IMR-90 (cell line): Measurements from ENCODE around the gene UBA1. TPM values are rescaled to one million over a fixed set of nuclear protein-coding genes. Genes with fewer than 3 reads are reported as not detected.

Experiments used
- ATAC-seq: fragments of 200-7000 bp; cut with Tn5 transposase; 2 replicates; pipeline ENCODE4 v1.9.1; 2020; ENCODE audit warnings: low read depth, mild to moderate bottlenecking, moderate library complexity
- BruUV-seq: library from RNA; stranded (reverse); fragments of 400-500 nt; replicated peaks from 2 replicates; lab custom pipeline; 2021; lab: Mats Ljungman, UMichigan
- CTCF ChIA-PET: fragments of 300-600 bp; formaldehyde crosslinking; extraction: SDS; loops from one replicate; lab custom pipeline; 2021; ENCODE audit warnings: antibody characterized with exemption; lab: Yijun Ruan, JAX
- POLR2A ChIA-PET: fragments of 300-600 bp; sonication (Branson Sonifier 250); formaldehyde crosslinking; loops from one replicate; lab custom pipeline; 2022; ENCODE audit warnings: antibody characterized with exemption; ENCODE audit not compliant: unreplicated experiment; lab: Charles Lee
- DNase-seq: peaks from one replicate; pipeline ENCODE4 v3.0.0; 2013
- H2AFZ ChIP-seq: replicated peaks from 2 replicates; pipeline ENCODE3; 2013; ENCODE audit warnings: low read length, mild to moderate bottlenecking; ENCODE audit not compliant: poor library complexity
- H2AK5ac ChIP-seq: 2 replicates; pipeline ENCODE4 v1.6.1; 2013; ENCODE audit warnings: low read depth, low read length, inconsistent platforms
- H2AK9ac ChIP-seq: replicated peaks from 2 replicates; pipeline ENCODE3; 2013; ENCODE audit warnings: mild to moderate bottlenecking, low read depth, low read length, moderate library complexity; ENCODE audit not compliant: poor library complexity
- H2BK120ac ChIP-seq: 2 replicates; pipeline ENCODE4 v1.6.1; 2013; ENCODE audit warnings: low read depth, low read length, inconsistent platforms
- H2BK15ac ChIP-seq: 3 replicates; pipeline ENCODE4 v1.6.1; 2013; ENCODE audit warnings: low read depth, low read length, inconsistent platforms
- H2BK20ac ChIP-seq: 2 replicates; pipeline ENCODE4 v1.6.1; 2013; ENCODE audit warnings: low read depth, mild to moderate bottlenecking, inconsistent platforms, low read length, moderate library complexity
- H2BK5ac ChIP-seq: 2 replicates; pipeline ENCODE4 v1.6.1; 2013; ENCODE audit warnings: mild to moderate bottlenecking, low read depth, low read length, inconsistent platforms; ENCODE audit not compliant: poor library complexity, severe bottlenecking
- H3K14ac ChIP-seq: replicated peaks from 2 replicates; pipeline ENCODE4 v1.6.1; 2013; ENCODE audit warnings: low read depth, low read length, inconsistent platforms
- H3K18ac ChIP-seq: 2 replicates; pipeline ENCODE4 v1.6.1; 2013; ENCODE audit warnings: low read depth, low read length, control low read depth
- H3K23ac ChIP-seq: 2 replicates; pipeline ENCODE4 v1.6.1; 2013; ENCODE audit warnings: low read depth, low read length, inconsistent platforms
- H3K27ac ChIP-seq: 2 replicates; pipeline ENCODE4 v1.5.1; 2013; ENCODE audit warnings: mild to moderate bottlenecking, control low read depth, low read length; ENCODE audit not compliant: insufficient read depth
- H3K27me3 ChIP-seq: 2 replicates; pipeline ENCODE4 v1.6.1; 2013; ENCODE audit warnings: low read length; ENCODE audit not compliant: control insufficient read depth, insufficient read depth
- H3K36me3 ChIP-seq: 2 replicates; pipeline ENCODE4 v1.6.1; 2013; ENCODE audit warnings: low read length, mixed read lengths; ENCODE audit not compliant: control insufficient read depth, insufficient read depth
- H3K4ac ChIP-seq: 2 replicates; pipeline ENCODE4 v1.6.1; 2013; ENCODE audit warnings: low read depth, low read length, inconsistent platforms
- H3K4me1 ChIP-seq: 2 replicates; pipeline ENCODE4 v1.6.1; 2013; ENCODE audit warnings: low read length, mixed read lengths; ENCODE audit not compliant: control insufficient read depth, insufficient read depth
- H3K4me2 ChIP-seq: 2 replicates; pipeline ENCODE4 v1.6.1; 2013; ENCODE audit warnings: low read depth, mild to moderate bottlenecking, control low read depth, low read length, moderate library complexity
- H3K4me3 ChIP-seq: 2 replicates; pipeline ENCODE4 v1.5.1; 2013; ENCODE audit warnings: low read depth, mild to moderate bottlenecking, control low read depth, low read length, moderate library complexity; ENCODE audit not compliant: insufficient read depth
- H3K56ac ChIP-seq: 2 replicates; pipeline ENCODE4 v1.6.1; 2013; ENCODE audit warnings: low read length, inconsistent platforms; ENCODE audit not compliant: insufficient read depth; ENCODE audit errors: extremely low read depth
- H3K79me1 ChIP-seq, 2 experiments: 2 replicates each; pipeline ENCODE4 v1.6.1; 2013; ENCODE audit warnings: low read length in 2 of 2, inconsistent platforms in 1 of 2, low read depth in 1 of 2
- H3K9ac ChIP-seq: 2 replicates; pipeline ENCODE4 v1.6.1; 2013; ENCODE audit warnings: low read depth, low read length, control low read depth
- H3K9me1 ChIP-seq: 2 replicates; pipeline ENCODE4 v1.6.1; 2013; ENCODE audit warnings: low read length, inconsistent platforms; ENCODE audit not compliant: insufficient read depth
- H3K9me3 ChIP-seq: 2 replicates; pipeline ENCODE4 v1.6.1; 2013; ENCODE audit warnings: low read length; ENCODE audit not compliant: control insufficient read depth, insufficient read depth
- H4K20me1 ChIP-seq: 2 replicates; pipeline ENCODE4 v1.6.1; 2013; ENCODE audit warnings: low read length, inconsistent platforms; ENCODE audit not compliant: insufficient read depth
- H4K5ac ChIP-seq: 2 replicates; pipeline ENCODE4 v1.6.1; 2013; ENCODE audit warnings: mild to moderate bottlenecking, low read depth, low read length, control low read depth
- H4K8ac ChIP-seq, 2 experiments: 2 replicates each; pipeline ENCODE4 v1.6.1; 2013; ENCODE audit warnings: low read depth in 2 of 2, low read length in 2 of 2, control low read depth in 1 of 2, inconsistent platforms in 1 of 2
- H4K91ac ChIP-seq: 2 replicates; pipeline ENCODE4 v1.6.1; 2013; ENCODE audit warnings: low read depth, low read length, inconsistent platforms; ENCODE audit not compliant: insufficient read depth
- BHLHE40 ChIP-seq: fragments of 150-350 bp; IDR thresholded peaks from 2 replicates; pipeline ENCODE4 v1.6.1; 2016; ENCODE audit warnings: mild to moderate bottlenecking, low read depth, low read length
- CEBPB ChIP-seq: IDR thresholded peaks from 2 replicates; pipeline ENCODE4 v1.6.1; 2012; ENCODE audit warnings: low read depth, low read length, improper control_type of control experiment
- CHD1 ChIP-seq: IDR thresholded peaks from 2 replicates; pipeline ENCODE4 v1.6.1; 2012; ENCODE audit warnings: low read depth, low read length, improper control_type of control experiment
- CTCF ChIP-seq: conservative IDR thresholded peaks from 2 replicates; pipeline ENCODE4 v1.5.1; 2012; ENCODE audit warnings: mild to moderate bottlenecking, low read depth, low read length, improper control_type of control experiment
- ELK1 ChIP-seq: fragments of 150-350 bp; IDR thresholded peaks from 2 replicates; pipeline ENCODE4 v1.6.1; 2016; ENCODE audit warnings: low read depth, mild to moderate bottlenecking, low read length, moderate library complexity, borderline replicate concordance
- FOS ChIP-seq: fragments of 150-350 bp; IDR thresholded peaks from 2 replicates; pipeline ENCODE4 v1.6.1; 2016; ENCODE audit warnings: low read depth, low read length
- MAFK ChIP-seq: IDR thresholded peaks from 2 replicates; pipeline ENCODE4 v1.6.1; 2012; ENCODE audit warnings: low read depth, low read length, improper control_type of control experiment
- MAZ ChIP-seq: IDR thresholded peaks from 2 replicates; pipeline ENCODE4 v1.6.1; 2012; ENCODE audit warnings: low read depth, mild to moderate bottlenecking, low read length, improper control_type of control experiment, moderate library complexity, borderline replicate concordance
- MXI1 ChIP-seq: IDR thresholded peaks from 2 replicates; pipeline ENCODE4 v1.6.1; 2012; ENCODE audit warnings: low read depth, mild to moderate bottlenecking, low read length, moderate library complexity, borderline replicate concordance
- NFE2L2 ChIP-seq: fragments of 150-350 bp; IDR thresholded peaks from 2 replicates; pipeline ENCODE4 v1.6.1; 2016; ENCODE audit warnings: low read depth, mild to moderate bottlenecking, low read length
- POLR2A ChIP-seq: IDR thresholded peaks from 2 replicates; pipeline ENCODE4 v1.6.1; 2012; ENCODE audit warnings: mild to moderate bottlenecking, low read depth, low read length
- RAD21 ChIP-seq: IDR thresholded peaks from 2 replicates; pipeline ENCODE4 v1.6.1; 2012; ENCODE audit warnings: low read length, improper control_type of control experiment
- RCOR1 ChIP-seq: IDR thresholded peaks from 2 replicates; pipeline ENCODE4 v1.6.1; 2012; ENCODE audit warnings: mild to moderate bottlenecking, low read length, improper control_type of control experiment; ENCODE audit not compliant: insufficient replicate concordance
- RFX5 ChIP-seq: IDR thresholded peaks from 2 replicates; pipeline ENCODE4 v1.8.0; 2012; ENCODE audit warnings: low read depth, mild to moderate bottlenecking, low read length, moderate library complexity
- SMC3 ChIP-seq: fragments of 150-350 bp; IDR thresholded peaks from 2 replicates; pipeline ENCODE4 v1.6.1; 2016; ENCODE audit warnings: low read depth, mild to moderate bottlenecking, antibody characterized with exemption, low read length, moderate library complexity
- USF2 ChIP-seq: fragments of 150-350 bp; IDR thresholded peaks from 2 replicates; pipeline ENCODE4 v1.6.1; 2017; ENCODE audit warnings: mild to moderate bottlenecking, antibody characterized with exemption, low read length, low read depth
- WGBS, 2 experiments: methylation state at CpG; one replicate each; pipeline versions ENCODE4 v1.1.5 to v1.1.7; 2013; ENCODE audit warnings: missing lambda C conversion rate in 2 of 2; ENCODE audit not compliant: insufficient read length in 1 of 2; ENCODE audit errors: extremely low coverage in 2 of 2; 5-methylcytosine and 5-hydroxymethylcytosine counted together
- dilution Hi-C: fragments of 300-500 bp; cut with HindIII; formaldehyde crosslinking; loops from one replicate; pipeline ENCODE4 v1.14.3; 2018; ENCODE audit warnings: low sequenced_read_pairs; ENCODE audit not compliant: unreplicated experiment
- in situ Hi-C: fragments of 300-500 bp; cut with MboI; formaldehyde crosslinking; loops from 3 replicates; pipeline ENCODE4 v1.14.3; 2019; ENCODE audit warnings: low sequenced_read_pairs, inconsistent platforms, mixed read lengths
- intact Hi-C: fragments of 100-400 bp; cut with micrococcal nuclease; formaldehyde crosslinking; loops from 2 replicates; pipeline ENCODE4 v1.10.0; 2022
- polyA plus RNA-seq, 3 experiments: library from polyadenylated mRNA; depleted of rRNA; stranded (reverse); fragments of >200 nt; gene quantifications; 2 replicates each; pipeline ENCODE4 v1.2.3, GENCODE V29; 2012; ENCODE audit warnings: low replicate concordance in 1 of 3
- total RNA-seq: library from RNA; depleted of rRNA; stranded (reverse); fragments of >200 nt; gene quantifications from 2 replicates; pipeline ENCODE4 v1.2.3, GENCODE V29; 2012

UBA1 gene
- total and polyA plus RNA-seq, 2 of the 4 experiments (the other 2 are of a cell fraction), result 299 to 343 TPM

GRCh38 chrX:47222751-47223350, 29.2 kb downstream of the UBA1 start:
- no peak overlapping the region for H4K5ac ChIP-seq
- no peaks in the 10 kb centered on the region for H3K9me3 ChIP-seq
- ATAC-seq (no peak), DNase-seq (no peak)
- ChIA-PET CTCF (no interaction called here), POLR2A (no interaction called here)
- no peak overlapping the region for H2AFZ ChIP-seq
- H2BK120ac ChIP-seq, result no peak overlapping the region
- no peak overlapping the region for H2BK15ac ChIP-seq
- no peak overlapping the region for H3K27ac ChIP-seq
- no peak overlapping the region for H3K4me2 ChIP-seq
- H2BK20ac ChIP-seq, result no peak overlapping the region
- peaks cover 57% of the 10 kb centered on the region for H4K20me1 ChIP-seq
- no peak overlapping the region for H3K9ac ChIP-seq
- peaks cover 19% of the 10 kb centered on the region for H3K9me1 ChIP-seq
- peaks cover 0 to 24% of the 10 kb centered on the region in 2 experiments; a peak in 2 of 4 replicates for H3K79me1 ChIP-seq
- in situ Hi-C loops, result loop anchor here (25.0 kb wide), 1 partner anchor 414 kb away; the partner anchor contains the start of gene CFP
- H3K4ac ChIP-seq, result no peak overlapping the region
- H3K4me1 ChIP-seq, result peaks cover 5% of the 10 kb centered on the region; the same call in 1 of the 2 replicates
- H2AK9ac ChIP-seq, result no peak overlapping the region
- peaks cover 3% of the 10 kb centered on the region; the same call in 1 of the 2 replicates for H3K27me3 ChIP-seq
- no peak overlapping the region for H4K91ac ChIP-seq
- no peak overlapping the region for H4K8ac ChIP-seq
- H3K56ac ChIP-seq, result no peak overlapping the region
- no peak overlapping the region for H3K23ac ChIP-seq
- TF ChIP-seq POLR2A (no peak), USF2 (no peak), CTCF (no peak), RCOR1 (no peak), MXI1 (no peak), MAZ (no peak), BHLHE40 (no peak), CHD1 (no peak), SMC3 (no peak), RAD21 (no peak), ELK1 (no peak), MAFK (no peak), RFX5 (no peak), NFE2L2 (no peak), FOS (no peak), CEBPB (no peak)
- no TSS peak for BruUV-seq
- 96% methylated on average over 4 of the region's 10 CpGs; no CpG with 5 or more reads in 1 of the 2 experiments for WGBS, 2 experiments
- H2AK5ac ChIP-seq, result no peak overlapping the region
- H2BK5ac ChIP-seq, result no peak overlapping the region
- dilution Hi-C loops, result no loop called here
- H3K14ac ChIP-seq, result no peak overlapping the region
- peaks cover 46% of the 10 kb centered on the region for H3K36me3 ChIP-seq
- no peak overlapping the region for H3K4me3 ChIP-seq
- intact Hi-C loops, result no loop called here
- H3K18ac ChIP-seq, result no peak overlapping the region
